Esophagus muscularis mucosa (tissue), 4 donors: ENCODE data around the gene MCOLN2. TPM values are rescaled to one million over a fixed set of nuclear protein-coding genes. Genes with fewer than 3 reads are reported as not detected.

ENCODE experiments used
- DNase-seq: peaks from one replicate; pipeline ENCODE4 v3.0.0-alpha.2; 2017; ENCODE audit errors: extremely low spot score
- H3K27ac ChIP-seq, 4 donors: fragments of 200-600 bp; sonication (generic); replicated peaks in 1 of 4; 1 replicate in 3 of 4; 2 replicates in 1 of 4; pipeline ENCODE4 v1.5.1; 2016 to 2019; ENCODE audit warnings: mild to moderate bottlenecking in 1 of 4
- H3K27me3 ChIP-seq, 4 donors: fragments of 200-600 bp; sonication (generic); one replicate each; pipeline versions ENCODE4 v1.5.1 to v1.6.0; 2016 to 2019
- H3K36me3 ChIP-seq, 4 donors: fragments of 200-600 bp; sonication (generic); one replicate each; pipeline ENCODE4 v1.5.1; 2016 to 2019
- H3K4me1 ChIP-seq, 4 donors: fragments of 200-600 bp; sonication (generic); one replicate each; pipeline ENCODE4 v1.5.1; 2016 to 2019
- H3K4me3 ChIP-seq, 4 donors: fragments of 200-600 bp; sonication (generic); 1 replicate in 2 of 4; 2 replicates in 2 of 4; pipeline ENCODE4 v1.5.1; 2016 to 2019; ENCODE audit warnings: mild to moderate bottlenecking in 4 of 4, moderate library complexity in 1 of 4
- H3K9me3 ChIP-seq, 4 donors: fragments of 200-600 bp; sonication (generic); 1 replicate in 3 of 4; 2 replicates in 1 of 4; pipeline ENCODE4 v1.5.1; 2016 to 2019
- EP300 ChIP-seq: sonication (generic); formaldehyde crosslinking; IDR thresholded peaks from one replicate; pipeline ENCODE4 v1.6.1; 2017; ENCODE audit warnings: antibody characterized with exemption
- POLR2A ChIP-seq: fragments of 450-650 bp; IDR thresholded peaks from one replicate; pipeline ENCODE4 v1.6.1; 2017; ENCODE audit warnings: antibody characterized with exemption, moderate library complexity, mild to moderate bottlenecking, low read depth
- POLR2AphosphoS5 ChIP-seq, 2 donors: sonication (generic); formaldehyde crosslinking; IDR thresholded peaks; one replicate each; pipeline ENCODE4 v1.6.1; 2017; ENCODE audit warnings: antibody characterized with exemption in 2 of 2
- WGBS: methylation state at CpG from one replicate; pipeline ENCODE4 v1.1.5; 2018; 5-methylcytosine and 5-hydroxymethylcytosine counted together
- intact Hi-C: fragments of 100-400 bp; cut with DNase I; formaldehyde crosslinking; loops from one replicate; pipeline ENCODE4 v1.15.1; 2023
- total RNA-seq, 4 donors: library from RNA; depleted of rRNA; stranded (reverse); fragments of >200 nt; gene quantifications; one replicate each; pipeline versions ENCODE4 v1.1.0 to v1.2.1, GENCODE V29; 2016
- TF ChIP-seq, protein P1 (sequence below), 3 experiments: fragments of 200-600 bp in 2 of 3; fragments of 450-650 bp in 1 of 3; sonication (generic) in 2 of 3; IDR thresholded peaks; one replicate each; pipeline ENCODE4 v1.5.1; 2017 to 2019; ENCODE audit warnings: antibody characterized with exemption in 3 of 3, mild to moderate bottlenecking in 2 of 3, moderate library complexity in 1 of 3

MCOLN2 gene
- under 1 TPM; under 0.01 to 0.83 (median 0.18) TPM for total RNA-seq

GRCh38 chr1:84996846-84997666 lies at the start of gene MCOLN2:
Gene MCOLN2, minus strand, starts transcription at chr1:84997113. Its CDS starts 241 bp downstream, at chr1:84996872.
- intact Hi-C loops: no loop called here
- Histone ChIP-seq H3K27ac (no peak within 1 kb of the TSS), H3K4me1 (peaks cover 18 to 29% (median 25%) of the 10 kb centered on the region in 4 donors), H3K9me3 (no peaks in the 10 kb centered on the region), H3K4me3 (peak within 1 kb of the TSS; percentile 57 to 63 (median 61)), H3K36me3 (no peaks in the 10 kb centered on the region), H3K27me3 (peaks cover 0 to 60% (median 17%) of the 10 kb centered on the region in 4 donors)
- under 1% methylated on average over 18 of the region's 87 CpGs for WGBS
- TF ChIP-seq, protein P1, sequence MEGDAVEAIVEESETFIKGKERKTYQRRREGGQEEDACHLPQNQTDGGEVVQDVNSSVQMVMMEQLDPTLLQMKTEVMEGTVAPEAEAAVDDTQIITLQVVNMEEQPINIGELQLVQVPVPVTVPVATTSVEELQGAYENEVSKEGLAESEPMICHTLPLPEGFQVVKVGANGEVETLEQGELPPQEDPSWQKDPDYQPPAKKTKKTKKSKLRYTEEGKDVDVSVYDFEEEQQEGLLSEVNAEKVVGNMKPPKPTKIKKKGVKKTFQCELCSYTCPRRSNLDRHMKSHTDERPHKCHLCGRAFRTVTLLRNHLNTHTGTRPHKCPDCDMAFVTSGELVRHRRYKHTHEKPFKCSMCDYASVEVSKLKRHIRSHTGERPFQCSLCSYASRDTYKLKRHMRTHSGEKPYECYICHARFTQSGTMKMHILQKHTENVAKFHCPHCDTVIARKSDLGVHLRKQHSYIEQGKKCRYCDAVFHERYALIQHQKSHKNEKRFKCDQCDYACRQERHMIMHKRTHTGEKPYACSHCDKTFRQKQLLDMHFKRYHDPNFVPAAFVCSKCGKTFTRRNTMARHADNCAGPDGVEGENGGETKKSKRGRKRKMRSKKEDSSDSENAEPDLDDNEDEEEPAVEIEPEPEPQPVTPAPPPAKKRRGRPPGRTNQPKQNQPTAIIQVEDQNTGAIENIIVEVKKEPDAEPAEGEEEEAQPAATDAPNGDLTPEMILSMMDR (IDR thresholded peaks at IDR 0.05): no peak
- TF ChIP-seq POLR2A: no peak
- TF ChIP-seq POLR2AphosphoS5 (IDR thresholded peaks at IDR 0.05): no peak
- no peak for TF ChIP-seq EP300
- no peak for DNase-seq

DNA sequence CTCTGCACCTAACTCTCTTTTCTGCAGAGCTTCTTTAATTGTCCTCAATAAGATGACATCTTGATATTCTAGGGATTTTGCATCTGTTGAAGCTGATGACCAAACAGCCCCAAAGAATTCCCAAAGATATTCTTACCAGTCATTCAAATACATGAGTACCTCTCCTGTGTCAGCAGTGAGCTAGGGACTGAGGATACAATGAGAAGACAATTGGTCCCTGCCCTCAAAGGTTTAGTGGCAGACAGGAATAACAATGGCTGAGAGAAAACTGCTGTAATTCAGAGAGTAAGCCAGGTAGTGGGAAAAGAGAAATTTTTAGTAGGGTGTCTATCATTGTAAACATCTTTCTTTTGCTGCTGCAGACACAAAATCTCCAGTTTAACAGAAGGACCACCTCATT lies 45.5 kb upstream of the MCOLN2 start:
- no peaks in the 10 kb centered on the region for H3K9me3 ChIP-seq
- no peak overlapping the region for H3K4me3 ChIP-seq
- H3K27me3 ChIP-seq: peaks cover 0 to 35% (median 2%) of the 10 kb centered on the region in 4 donors
- DNase-seq: no peak
- H3K36me3 ChIP-seq: no peaks in the 10 kb centered on the region
- TF ChIP-seq POLR2AphosphoS5 (IDR thresholded peaks at IDR 0.05) (no peak), POLR2A (no peak), EP300 (no peak)
- TF ChIP-seq, protein P1 (IDR thresholded peaks at IDR 0.05): no peak
- intact Hi-C loops: no loop called here
- H3K4me1 ChIP-seq: peaks cover 2 to 3% (median 3%) of the 10 kb centered on the region in 4 donors
- H3K27ac ChIP-seq: no peak overlapping the region

- Histone ChIP-seq H3K4me3 (no peak overlapping the region), H3K36me3 (no peaks in the 10 kb centered on the region), H3K27ac (no peak overlapping the region), H3K9me3 (no peaks in the 10 kb centered on the region), H3K27me3 (peaks cover 0 to 29% (median 0%) of the 10 kb centered on the region in 4 donors), H3K4me1 (no peaks in the 10 kb centered on the region)
- DNase-seq: no peak
- intact Hi-C loops: no loop called here
- 91% methylated on average over 5 of the region's 5 CpGs for WGBS
- no peak for TF ChIP-seq POLR2AphosphoS5 (IDR thresholded peaks at IDR 0.05)
- no peak for TF ChIP-seq EP300
These were observed 44.9 kb upstream of the MCOLN2 start for GRCh38 chr1:85041793-85042192.

DNA sequence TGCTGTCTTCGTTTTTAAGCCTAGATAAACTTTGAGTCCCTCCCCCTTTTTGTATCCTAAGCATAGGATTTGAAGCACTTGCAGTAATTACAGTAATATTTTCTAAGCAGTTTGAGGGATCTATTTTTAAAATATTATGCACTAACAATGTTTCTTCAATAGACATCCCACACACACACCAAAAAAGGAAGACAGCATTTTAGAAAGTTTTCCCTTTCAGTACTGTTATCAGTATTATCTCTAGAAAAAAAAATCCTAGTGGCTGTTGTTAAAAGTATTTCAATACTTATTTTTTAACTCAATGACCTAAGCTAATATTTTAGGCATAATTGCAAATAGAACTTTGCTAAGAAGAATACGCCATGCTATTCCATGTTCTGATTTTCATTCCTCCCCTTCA lies 36.3 kb upstream of the MCOLN2 start:
- no peak for DNase-seq
- Histone ChIP-seq H3K4me3 (no peak overlapping the region), H3K9me3 (no peaks in the 10 kb centered on the region), H3K27ac (no peak overlapping the region), H3K4me1 (no peaks in the 10 kb centered on the region), H3K27me3 (no peaks in the 10 kb centered on the region), H3K36me3 (no peaks in the 10 kb centered on the region)
- intact Hi-C loops: no loop called here
- 64% methylated on average over 2 of the region's 2 CpGs for WGBS
- TF ChIP-seq EP300 (no peak), POLR2A (no peak), POLR2AphosphoS5 (IDR thresholded peaks at IDR 0.05) (no peak)
- TF ChIP-seq, protein P1 (IDR thresholded peaks at IDR 0.05): no peak

- no peak overlapping the region for H3K4me3 ChIP-seq
- H3K27ac ChIP-seq: no peak overlapping the region
- H3K4me1 ChIP-seq: no peaks in the 10 kb centered on the region
- TF ChIP-seq, protein P1 (IDR thresholded peaks at IDR 0.05): no peak
- TF ChIP-seq POLR2AphosphoS5 (IDR thresholded peaks at IDR 0.05): no peak
- TF ChIP-seq POLR2A: no peak
- no peak for TF ChIP-seq EP300
- no peaks in the 10 kb centered on the region for H3K9me3 ChIP-seq
- no peak for DNase-seq
- intact Hi-C loops: no loop called here
- no peaks in the 10 kb centered on the region for H3K36me3 ChIP-seq
- no peaks in the 10 kb centered on the region for H3K27me3 ChIP-seq
These were observed 33.6 kb upstream of the MCOLN2 start for GRCh38 chr1:85030536-85030935.
